ENCODE data around the gene EN2.

- TF ChIP-seq, protein P1, sequence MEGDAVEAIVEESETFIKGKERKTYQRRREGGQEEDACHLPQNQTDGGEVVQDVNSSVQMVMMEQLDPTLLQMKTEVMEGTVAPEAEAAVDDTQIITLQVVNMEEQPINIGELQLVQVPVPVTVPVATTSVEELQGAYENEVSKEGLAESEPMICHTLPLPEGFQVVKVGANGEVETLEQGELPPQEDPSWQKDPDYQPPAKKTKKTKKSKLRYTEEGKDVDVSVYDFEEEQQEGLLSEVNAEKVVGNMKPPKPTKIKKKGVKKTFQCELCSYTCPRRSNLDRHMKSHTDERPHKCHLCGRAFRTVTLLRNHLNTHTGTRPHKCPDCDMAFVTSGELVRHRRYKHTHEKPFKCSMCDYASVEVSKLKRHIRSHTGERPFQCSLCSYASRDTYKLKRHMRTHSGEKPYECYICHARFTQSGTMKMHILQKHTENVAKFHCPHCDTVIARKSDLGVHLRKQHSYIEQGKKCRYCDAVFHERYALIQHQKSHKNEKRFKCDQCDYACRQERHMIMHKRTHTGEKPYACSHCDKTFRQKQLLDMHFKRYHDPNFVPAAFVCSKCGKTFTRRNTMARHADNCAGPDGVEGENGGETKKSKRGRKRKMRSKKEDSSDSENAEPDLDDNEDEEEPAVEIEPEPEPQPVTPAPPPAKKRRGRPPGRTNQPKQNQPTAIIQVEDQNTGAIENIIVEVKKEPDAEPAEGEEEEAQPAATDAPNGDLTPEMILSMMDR (conservative IDR thresholded peaks at IDR 0.05): no peak
- no peak for TF ChIP-seq EZH2 (IDR thresholded peaks at IDR 0.05; ENCODE audit: low read depth)
Measured at GRCh38 chr7:155486783-155487508, 29.0 kb downstream of the EN2 start.
